Activated CD4-positive, alpha-beta T cell treated with anti-CD3 and anti-CD28 coated beads, Interleukin-2, amount 10 ng/mL, durations not matched to agents 7 days and 5 days (primary cell): ENCODE data around the gene ITM2B. TPM values are rescaled to one million over a fixed set of nuclear protein-coding genes. Genes with fewer than 3 reads are reported as not detected.
"Not testable (repeated sequence)": the region's sequence is repeated elsewhere in the genome, so short reads cannot be mapped to it uniquely, and the experiment has no call there.

Experiments
- CTCF ChIA-PET: fragments of 350-600 bp; sonication (Branson Sonifier 250); formaldehyde crosslinking; loops from one replicate; lab custom pipeline; 2021; ENCODE audit warnings: antibody characterized with exemption; lab: Charles Lee
- POLR2A ChIA-PET: fragments of 350-600 bp; sonication (Branson Sonifier 250); formaldehyde crosslinking; loops from one replicate; lab custom pipeline; 2021; ENCODE audit warnings: antibody characterized with exemption; lab: Charles Lee
- DNase-seq: peaks from one replicate; pipeline ENCODE4 v3.0.0-alpha.2; 2020
- H3K27ac Mint-ChIP-seq: one replicate; pipeline ENCODE4 v1.8.0; 2021; ENCODE audit warnings: mild to moderate bottlenecking, moderate library complexity, mixed read lengths
- H3K27me3 Mint-ChIP-seq: one replicate; pipeline ENCODE4 v1.8.0; 2021; ENCODE audit warnings: mixed read lengths
- H3K36me3 Mint-ChIP-seq: one replicate; pipeline ENCODE4 v1.8.0; 2021; ENCODE audit warnings: low read depth, mixed read lengths
- H3K4me1 Mint-ChIP-seq: one replicate; pipeline ENCODE4 v1.8.0; 2021; ENCODE audit warnings: mixed read lengths
- H3K4me3 Mint-ChIP-seq: one replicate; pipeline ENCODE4 v1.8.0; 2021; ENCODE audit warnings: mild to moderate bottlenecking, moderate library complexity, mixed read lengths
- H3K9me3 Mint-ChIP-seq: one replicate; pipeline ENCODE4 v1.8.0; 2021; ENCODE audit warnings: mixed read lengths
- total RNA-seq, 2 experiments: library from RNA; stranded (reverse); gene quantifications; one replicate each; pipeline ENCODE4 v1.2.3, GENCODE V29; 2021

ITM2B gene
- total RNA-seq, 2 experiments from 2014 or later: 259 to 317 TPM

- peaks cover 7% of the 10 kb centered on the region for H3K27me3 Mint-ChIP-seq
- H3K9me3 Mint-ChIP-seq: peaks cover 10% of the 10 kb centered on the region
- peaks cover 7% of the 10 kb centered on the region for H3K4me1 Mint-ChIP-seq
- ChIA-PET CTCF (interaction anchor here (1.1 kb wide), 1 partner anchor 14 kb away, joined by 3 read pairs; no protein-coding TSS in a partner anchor), POLR2A (no interaction called here)
- H3K4me3 Mint-ChIP-seq: no peak overlapping the region
- no peaks in the 10 kb centered on the region for H3K36me3 Mint-ChIP-seq
- H3K27ac Mint-ChIP-seq: no peak overlapping the region
- DNase-seq: no peak
Measured at GRCh38 chr13:48210178-48210577, 22.8 kb upstream of the ITM2B start.

- Mint-ChIP-seq H3K4me3 (no peak overlapping the region), H3K36me3 (peaks cover 16% of the 10 kb centered on the region), H3K9me3 (peaks cover 22% of the 10 kb centered on the region), H3K4me1 (peaks cover 13% of the 10 kb centered on the region), H3K27ac (no peak overlapping the region), H3K27me3 (peaks cover 11% of the 10 kb centered on the region)
- CTCF ChIA-PET: no interaction called here
- POLR2A ChIA-PET: no interaction called here
- no peak for DNase-seq
Measured at GRCh38 chr13:48214519-48215121, 18.4 kb upstream of the ITM2B start.

- CTCF ChIA-PET, H3K4me3 Mint-ChIP-seq, POLR2A ChIA-PET, DNase-seq, H3K27ac Mint-ChIP-seq: not testable (repeated sequence)
- H3K9me3 Mint-ChIP-seq: peaks cover 22% of the 10 kb centered on the region
- H3K36me3 Mint-ChIP-seq: peaks cover 23% of the 10 kb centered on the region
- peaks cover 21% of the 10 kb centered on the region for H3K4me1 Mint-ChIP-seq
- peaks cover 11% of the 10 kb centered on the region for H3K27me3 Mint-ChIP-seq
Measured at GRCh38 chr13:48215511-48216203, 17.3 kb upstream of the ITM2B start.

- Mint-ChIP-seq H3K9me3 (peaks cover 22% of the 10 kb centered on the region), H3K27ac (no peak overlapping the region), H3K4me1 (peaks cover 27% of the 10 kb centered on the region), H3K36me3 (peaks cover 23% of the 10 kb centered on the region), H3K27me3 (peaks cover 11% of the 10 kb centered on the region), H3K4me3 (no peak overlapping the region)
- no peak for DNase-seq
- CTCF ChIA-PET: no interaction called here
- POLR2A ChIA-PET: no interaction called here
Measured at GRCh38 chr13:48216204-48216711, 16.7 kb upstream of the ITM2B start.

DNA sequence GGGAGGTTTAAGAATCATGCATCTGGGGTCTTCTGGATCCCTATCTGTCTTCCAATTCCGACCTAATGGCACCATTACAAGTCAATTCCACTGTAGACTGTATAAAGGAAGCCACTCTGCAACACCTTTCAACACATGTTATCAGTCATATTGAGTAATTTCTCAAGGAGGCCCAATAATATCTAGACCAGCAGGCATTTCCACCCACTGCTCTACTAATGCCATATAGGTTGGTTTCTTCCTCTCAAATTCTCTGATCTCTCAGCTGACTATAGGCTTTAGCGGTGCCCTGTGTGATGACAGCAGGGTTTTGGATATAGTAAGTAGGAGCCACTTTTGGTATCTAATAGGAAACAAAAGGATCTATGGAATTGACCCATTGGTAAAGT, 12.4 kb upstream of the ITM2B start:
- CTCF ChIA-PET: interaction anchor here (0.9 to 2.5 kb wide), 8 partner anchors 9 to 360 kb away, joined by 3 to 10 read pairs (median 3); partner anchors contain the start of genes ITM2B and MED4
- DNase-seq: no peak
- peak overlapping the region; percentile 97 for H3K27ac Mint-ChIP-seq
- H3K36me3 Mint-ChIP-seq: peaks cover 25% of the 10 kb centered on the region
- peak overlapping the region; percentile 71 for H3K4me3 Mint-ChIP-seq
- H3K4me1 Mint-ChIP-seq: peaks cover 48% of the 10 kb centered on the region
- peaks cover 7% of the 10 kb centered on the region for H3K27me3 Mint-ChIP-seq
- peaks cover 17% of the 10 kb centered on the region for H3K9me3 Mint-ChIP-seq
- POLR2A ChIA-PET: interaction anchor here (1.0 kb wide), 1 partner anchor 65 kb away, joined by 3 read pairs; no protein-coding TSS in a partner anchor

DNA sequence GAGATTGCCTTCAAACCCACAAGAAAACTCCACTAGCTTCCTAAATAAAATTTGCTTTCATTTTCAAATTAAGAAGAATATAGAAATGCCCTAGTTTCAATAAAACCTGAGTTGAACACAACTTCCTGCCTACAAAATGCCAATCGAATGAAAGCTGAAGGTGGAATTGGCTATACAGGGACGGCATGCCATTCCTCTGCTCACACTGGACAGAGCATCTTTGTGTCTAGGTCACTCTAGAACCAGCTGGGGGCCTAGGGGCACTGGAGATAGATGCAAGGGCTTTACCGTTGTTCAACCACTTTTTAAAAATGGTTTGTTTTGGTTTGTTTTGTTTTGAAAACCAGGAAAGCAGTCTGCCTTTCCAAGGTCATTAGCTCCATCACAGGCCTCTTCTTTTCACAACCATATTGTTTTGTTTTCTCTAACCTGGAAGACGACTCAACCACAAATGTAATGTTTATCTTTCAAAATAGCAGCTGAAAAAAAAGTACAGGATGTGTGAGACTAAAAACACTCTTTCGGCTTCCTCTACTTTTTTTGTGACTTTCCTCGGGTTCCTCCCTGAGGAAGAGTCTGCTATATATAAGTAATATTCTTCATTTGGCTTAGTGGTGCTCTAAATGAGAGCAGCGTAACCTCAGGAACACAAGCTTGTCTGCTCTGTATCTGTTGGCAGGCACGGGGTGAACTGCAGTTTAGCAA, 11.9 kb upstream of the ITM2B start:
- peaks cover 4% of the 10 kb centered on the region for H3K27me3 Mint-ChIP-seq
- H3K27ac Mint-ChIP-seq: peak overlapping the region; percentile 97
- peak overlapping the region; percentile 71 for H3K4me3 Mint-ChIP-seq
- H3K4me1 Mint-ChIP-seq: peaks cover 48% of the 10 kb centered on the region
- ChIA-PET POLR2A (interaction anchor here (1.0 kb wide), 1 partner anchor 66 kb away, joined by 3 read pairs; no protein-coding TSS in a partner anchor), CTCF (interaction anchor here (0.6 to 2.5 kb wide), 8 partner anchors 12 to 359 kb away, joined by 3 to 10 read pairs (median 3); partner anchors contain the start of genes ITM2B and MED4)
- no peak for DNase-seq
- peaks cover 20% of the 10 kb centered on the region for H3K36me3 Mint-ChIP-seq
- H3K9me3 Mint-ChIP-seq: peaks cover 12% of the 10 kb centered on the region

GRCh38 chr13:48221686-48222187, 11.3 kb upstream of the ITM2B start:
- H3K27me3 Mint-ChIP-seq: peaks cover 10% of the 10 kb centered on the region
- peaks cover 9% of the 10 kb centered on the region for H3K9me3 Mint-ChIP-seq
- H3K36me3 Mint-ChIP-seq: peaks cover 19% of the 10 kb centered on the region
- H3K27ac Mint-ChIP-seq: peak overlapping the region; percentile 97
- ChIA-PET CTCF (interaction anchor here (1.1 to 2.5 kb wide), 5 partner anchors 11 to 359 kb away, joined by 3 to 10 read pairs (median 3); partner anchors contain the start of genes ITM2B and MED4), POLR2A (interaction anchor here (1.0 kb wide), 1 partner anchor 66 kb away, joined by 3 read pairs; no protein-coding TSS in a partner anchor)
- H3K4me3 Mint-ChIP-seq: peak overlapping the region; percentile 71
- peaks cover 48% of the 10 kb centered on the region for H3K4me1 Mint-ChIP-seq
- DNase-seq: no peak

GRCh38 chr13:48222358-48223301, 10.4 kb upstream of the ITM2B start:
- Mint-ChIP-seq H3K36me3 (peaks cover 11% of the 10 kb centered on the region), H3K4me3 (no peak overlapping the region), H3K4me1 (peaks cover 48% of the 10 kb centered on the region), H3K27me3 (peaks cover 13% of the 10 kb centered on the region), H3K27ac (peak overlapping the region; percentile 50), H3K9me3 (peaks cover 1% of the 10 kb centered on the region)
- ChIA-PET CTCF (interaction anchor here (2.4 kb wide), 1 partner anchor 10 kb away, joined by 8 read pairs; the partner anchor contains the start of gene ITM2B), POLR2A (no interaction called here)
- DNase-seq: no peak

DNA sequence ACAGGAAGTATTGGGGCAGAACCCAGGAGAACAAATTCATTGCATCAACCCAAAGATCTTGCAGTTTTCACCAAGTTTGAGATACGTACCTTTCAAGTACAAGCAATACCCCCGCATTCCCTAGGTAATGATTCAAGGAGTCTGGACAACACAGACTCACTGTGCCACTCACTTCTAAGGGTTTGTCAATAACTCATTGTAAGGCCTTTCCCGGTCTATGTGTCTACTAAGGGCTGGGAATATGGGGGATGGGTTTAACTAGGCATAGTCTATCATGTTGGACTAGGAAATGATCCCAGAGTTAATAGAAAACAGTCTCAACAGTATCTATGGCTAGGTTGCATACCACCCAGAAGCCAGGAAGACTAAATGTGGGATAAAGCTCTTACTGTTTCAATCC, 8.3 kb upstream of the ITM2B start:
- Mint-ChIP-seq H3K27me3 (peaks cover 25% of the 10 kb centered on the region), H3K9me3 (no peaks in the 10 kb centered on the region), H3K4me3 (no peak overlapping the region), H3K36me3 (peaks cover 10% of the 10 kb centered on the region), H3K27ac (no peak overlapping the region), H3K4me1 (peaks cover 42% of the 10 kb centered on the region)
- ChIA-PET POLR2A (no interaction called here), CTCF (interaction anchor here (0.6 kb wide), 1 partner anchor 44 kb away, joined by 3 read pairs; no protein-coding TSS in a partner anchor)
- no peak for DNase-seq

DNA sequence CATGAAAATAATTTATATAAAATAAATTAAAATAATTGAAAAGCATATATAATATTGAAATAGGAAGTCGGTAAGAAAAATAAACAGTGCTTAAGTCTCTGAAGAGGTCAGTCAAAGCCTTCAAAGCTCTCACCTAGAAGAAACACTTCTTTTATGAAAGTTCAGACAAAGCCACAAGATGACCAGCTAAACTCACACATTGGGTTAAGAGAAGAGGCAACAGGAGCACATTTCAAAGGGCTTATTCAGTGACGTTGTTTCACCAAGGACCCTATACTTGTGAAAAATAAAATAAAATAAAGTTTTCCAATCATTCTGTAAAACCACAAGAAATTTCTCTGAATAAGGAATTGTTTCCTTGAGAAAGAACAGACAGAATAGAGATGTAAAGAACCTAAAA, 2.5 kb upstream of the ITM2B start:
- ChIA-PET CTCF (interaction anchor here (0.7 kb wide), 1 partner anchor 1855 kb away, joined by 4 read pairs; no protein-coding TSS in a partner anchor), POLR2A (no interaction called here)
- Mint-ChIP-seq H3K9me3 (no peaks in the 10 kb centered on the region), H3K4me3 (no peak overlapping the region), H3K36me3 (peaks cover 15% of the 10 kb centered on the region), H3K27me3 (peaks cover 37% of the 10 kb centered on the region), H3K4me1 (peaks cover 19% of the 10 kb centered on the region), H3K27ac (no peak overlapping the region)
- DNase-seq: no peak

- peaks cover 20% of the 10 kb centered on the region for H3K36me3 Mint-ChIP-seq
- peaks cover 25% of the 10 kb centered on the region for H3K4me1 Mint-ChIP-seq
- peaks cover 35% of the 10 kb centered on the region for H3K27me3 Mint-ChIP-seq
- no peaks in the 10 kb centered on the region for H3K9me3 Mint-ChIP-seq
- POLR2A ChIA-PET: no interaction called here
- H3K4me3 Mint-ChIP-seq: peak overlapping the region; percentile 6
- CTCF ChIA-PET: interaction anchor here (0.7 kb wide), 1 partner anchor 1856 kb away, joined by 4 read pairs; no protein-coding TSS in a partner anchor
- DNase-seq: no peak
- H3K27ac Mint-ChIP-seq: no peak overlapping the region
Measured at GRCh38 chr13:48231080-48231479, 1.9 kb upstream of the ITM2B start.
